HG02981 (cell line): Measurements from ENCODE around the gene SLC31A2.
"Not testable (repeated sequence)": the region's sequence is repeated elsewhere in the genome, so short reads cannot be mapped to it uniquely, and the experiment has no call there.

Source experiments
- ATAC-seq: cut with Tn5 transposase; IDR thresholded peaks from one replicate; pipeline ENCODE4 v1.9.1; 2021; ENCODE audit warnings: mild to moderate bottlenecking, moderate library complexity; ENCODE audit not compliant: unreplicated experiment

The SLC31A2 gene

DNA sequence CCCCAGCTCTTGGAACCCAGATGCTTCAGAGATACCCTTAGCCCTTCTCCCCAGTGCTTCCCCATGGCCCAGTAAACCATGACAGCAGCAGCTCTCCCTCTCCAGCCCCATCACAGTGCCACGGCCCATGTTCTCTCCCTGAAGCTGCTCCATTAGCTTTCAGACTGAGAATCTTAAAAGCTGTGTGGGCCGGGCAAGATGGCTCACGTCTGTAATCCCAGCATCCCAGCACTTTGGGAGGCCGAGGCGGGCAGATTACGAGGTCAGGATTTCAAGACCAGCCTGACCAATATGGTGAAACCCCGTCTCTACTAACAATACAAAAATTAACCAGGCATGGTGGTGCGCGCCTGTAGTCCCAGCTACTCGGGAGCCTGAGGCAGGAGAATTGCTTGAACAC lies 1.2 kb upstream of the SLC31A2 start:
- ATAC-seq: not testable (repeated sequence)

GRCh38 chr9:113151696-113152630 lies 1.2 kb downstream of the SLC31A2 start:
- no peak for ATAC-seq

DNA sequence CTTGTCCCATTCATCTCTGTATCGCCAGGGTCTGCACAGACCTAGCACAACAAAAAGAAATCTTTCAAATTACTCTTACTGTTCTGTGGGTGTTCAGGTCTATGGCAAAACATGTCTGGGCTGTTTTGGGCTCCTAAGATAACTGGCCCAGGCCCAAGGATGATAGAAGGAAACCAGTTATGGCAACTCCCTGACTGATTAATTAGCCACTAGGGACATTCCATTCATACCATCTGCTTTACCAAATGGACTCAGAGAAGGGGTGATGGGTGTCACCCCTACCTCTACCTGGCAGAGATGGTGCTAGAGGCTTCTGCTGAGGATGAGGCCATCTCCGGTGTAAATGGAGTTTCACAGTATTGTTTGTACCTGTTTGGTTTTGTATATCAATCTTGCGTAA lies 1.9 kb downstream of the SLC31A2 start:
- no peak for ATAC-seq

DNA sequence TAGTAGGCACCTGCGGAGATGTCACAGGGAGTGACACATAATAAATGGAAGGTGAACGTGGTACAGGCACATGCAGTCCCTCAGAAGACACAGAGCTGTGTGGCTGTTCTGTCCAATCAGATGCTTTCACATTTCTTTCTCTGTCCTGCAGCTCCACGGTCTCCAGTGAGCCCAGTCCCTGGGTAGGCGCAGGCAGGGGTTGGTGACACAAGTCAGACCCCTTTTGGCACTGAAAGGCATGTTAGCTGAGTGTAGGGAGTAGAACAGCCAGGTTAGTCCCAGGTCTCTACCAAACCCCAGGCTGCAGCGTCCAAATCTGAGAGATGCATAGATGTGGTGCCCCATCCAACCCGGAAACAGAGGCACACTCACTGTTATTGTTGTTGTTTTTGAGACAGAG lies 2.8 kb downstream of the SLC31A2 start:
- ATAC-seq: no peak

- ATAC-seq: no peak
Measured at GRCh38 chr9:113154471-113154870, 3.7 kb downstream of the SLC31A2 start.

GRCh38 chr9:113154946-113155345 lies 4.1 kb downstream of the SLC31A2 start:
- ATAC-seq: no peak

GRCh38 chr9:113155911-113156588 lies 5.2 kb downstream of the SLC31A2 start:
- ATAC-seq: no peak

DNA sequence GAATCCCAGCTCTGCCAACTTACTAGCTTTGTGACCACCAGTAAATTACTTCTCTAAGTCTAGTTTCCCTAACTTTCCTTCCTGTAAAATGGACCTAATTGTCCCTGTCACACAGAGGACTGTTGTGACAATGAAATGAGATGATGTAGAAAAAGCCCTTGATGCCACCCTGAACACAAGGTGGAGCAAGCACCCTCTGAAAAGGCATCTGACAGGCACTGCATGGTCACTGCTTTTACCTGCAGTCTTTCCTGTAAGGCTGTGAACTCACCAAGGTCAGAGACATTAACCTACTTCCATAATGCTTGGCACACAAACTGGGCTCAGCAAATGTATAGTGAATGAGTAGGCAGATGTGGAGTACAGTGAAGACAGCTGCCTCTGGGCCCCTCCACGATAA lies 6.1 kb downstream of the SLC31A2 start:
- ATAC-seq: no peak

GRCh38 chr9:113158446-113158845 lies 7.6 kb downstream of the SLC31A2 start:
- ATAC-seq: no peak

GRCh38 chr9:113160571-113160970 lies 9.8 kb downstream of the SLC31A2 start:
- no peak for ATAC-seq

DNA sequence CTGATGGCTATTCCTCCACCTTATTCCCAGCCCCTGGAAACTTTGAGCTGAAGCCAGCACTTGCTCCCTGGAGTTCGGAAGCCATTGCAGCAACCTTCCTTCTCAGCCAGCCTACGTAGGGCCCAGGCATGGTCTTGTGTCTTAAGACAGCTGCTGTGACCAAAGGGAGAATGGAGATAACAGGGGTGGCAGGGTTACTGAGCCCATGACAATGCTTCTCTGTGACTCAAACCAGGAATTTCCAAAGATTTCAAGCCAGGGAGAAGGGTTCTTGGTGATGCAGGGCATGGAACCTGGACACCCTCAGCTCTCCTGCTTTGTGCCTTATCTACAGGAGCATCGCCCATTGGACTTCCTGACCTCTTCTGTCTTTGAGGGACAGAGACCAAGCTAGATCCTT lies 12.2 kb downstream of the SLC31A2 start:
- ATAC-seq: no peak

DNA sequence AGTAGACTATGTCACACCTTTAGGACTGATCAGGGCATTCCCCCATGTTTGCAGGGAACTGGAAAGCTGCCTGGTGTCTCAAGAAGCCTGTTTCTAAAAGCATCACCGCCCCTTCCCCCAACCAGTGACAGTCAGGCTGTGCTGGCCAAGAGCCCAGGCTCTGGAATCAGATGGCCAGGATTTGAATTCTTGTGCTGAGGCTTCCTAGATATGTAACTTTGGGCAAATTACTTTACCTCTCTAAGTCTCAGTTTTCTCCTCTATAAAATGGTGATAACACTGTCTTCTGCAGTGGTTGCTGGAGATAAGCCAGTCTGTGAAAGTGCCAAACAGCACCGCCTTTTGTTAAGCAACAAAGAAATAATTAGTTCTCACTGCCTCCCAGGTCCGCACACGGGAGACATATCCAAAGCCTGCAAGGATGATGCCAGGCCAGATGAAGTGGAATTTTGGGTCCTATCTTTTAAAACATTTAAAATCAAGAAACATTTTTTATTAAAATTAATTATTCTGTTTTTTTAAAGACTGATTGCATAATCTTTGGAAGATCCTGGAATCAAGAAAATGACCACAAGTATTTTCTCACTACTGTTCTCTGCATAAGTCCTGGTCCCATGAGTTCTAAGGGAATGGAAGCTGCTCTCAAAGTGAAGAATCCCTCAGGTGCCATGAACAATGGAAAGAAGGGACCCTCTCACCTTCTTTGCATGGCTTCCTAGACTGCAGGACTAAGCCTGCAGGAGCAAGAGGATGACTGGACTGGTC lies 13.9 kb downstream of the SLC31A2 start:
- ATAC-seq: no peak

- ATAC-seq: no peak
Measured at GRCh38 chr9:113166039-113166438, 15.2 kb downstream of the SLC31A2 start.

DNA sequence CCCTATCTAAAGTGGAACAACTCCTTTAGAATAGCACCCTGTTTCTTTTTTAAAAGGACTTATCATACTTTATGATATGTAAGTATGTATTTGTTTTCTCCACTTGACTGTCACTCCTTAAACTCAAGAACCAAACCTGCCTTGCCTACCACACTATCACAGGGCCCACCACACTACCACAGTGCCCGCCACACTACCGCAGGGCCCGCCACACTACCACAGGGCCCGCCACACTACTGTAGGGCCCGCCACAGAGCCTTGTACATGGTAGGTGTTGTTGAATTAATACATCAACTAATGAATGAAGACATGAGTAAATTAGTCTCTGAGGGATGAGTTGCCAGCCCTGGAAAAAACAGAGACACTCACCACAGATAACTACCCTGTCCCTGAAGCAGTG lies 18.0 kb downstream of the SLC31A2 start:
- ATAC-seq: no peak

GRCh38 chr9:113173341-113173740 lies 22.5 kb downstream of the SLC31A2 start:
- no peak for ATAC-seq

DNA sequence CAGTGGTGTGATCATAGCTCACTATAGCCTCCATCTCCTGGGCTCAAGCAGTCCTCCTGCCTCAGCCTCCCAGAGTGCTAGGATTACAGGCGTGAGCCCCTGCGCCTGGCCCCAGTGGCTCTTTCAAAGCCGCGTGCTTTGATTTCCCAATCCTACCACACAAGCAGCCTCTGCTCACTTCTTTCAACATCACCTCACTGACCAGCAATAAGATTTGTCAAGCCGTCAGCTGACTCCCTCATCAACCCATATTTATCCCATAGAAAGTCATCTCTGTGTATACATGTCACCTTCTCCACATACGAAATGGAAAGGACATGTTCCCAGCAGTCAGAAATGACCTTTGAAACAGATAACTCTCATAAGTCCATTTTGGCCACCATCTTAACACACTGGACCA lies 26.0 kb downstream of the SLC31A2 start:
- no peak for ATAC-seq

- no peak for ATAC-seq
Measured at GRCh38 chr9:113177251-113177650, 26.4 kb downstream of the SLC31A2 start.

DNA sequence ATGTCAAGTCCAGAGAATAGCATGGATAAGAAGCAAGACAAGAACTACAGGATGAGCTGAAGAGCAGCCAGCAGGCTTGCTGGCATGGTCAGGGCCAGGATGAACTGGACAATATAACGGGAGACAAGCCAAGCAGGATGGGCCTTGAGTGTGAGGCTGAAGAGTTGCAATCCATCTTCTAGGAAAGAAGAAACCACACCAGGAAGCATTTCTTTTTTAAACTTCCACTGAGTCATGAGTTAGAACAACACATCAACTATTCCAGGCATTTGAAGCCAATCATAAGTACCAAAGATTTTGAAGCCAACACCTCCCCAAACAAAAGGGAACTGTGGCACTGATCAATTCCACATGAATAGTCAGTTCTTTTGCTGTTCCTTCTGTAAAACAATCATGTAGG lies 27.3 kb downstream of the SLC31A2 start:
- ATAC-seq: no peak

- ATAC-seq: no peak
Measured at GRCh38 chr9:113179839-113180238, 29.0 kb downstream of the SLC31A2 start.

- no peak for ATAC-seq
Measured at GRCh38 chr9:113181165-113181564, 30.4 kb downstream of the SLC31A2 start.

DNA sequence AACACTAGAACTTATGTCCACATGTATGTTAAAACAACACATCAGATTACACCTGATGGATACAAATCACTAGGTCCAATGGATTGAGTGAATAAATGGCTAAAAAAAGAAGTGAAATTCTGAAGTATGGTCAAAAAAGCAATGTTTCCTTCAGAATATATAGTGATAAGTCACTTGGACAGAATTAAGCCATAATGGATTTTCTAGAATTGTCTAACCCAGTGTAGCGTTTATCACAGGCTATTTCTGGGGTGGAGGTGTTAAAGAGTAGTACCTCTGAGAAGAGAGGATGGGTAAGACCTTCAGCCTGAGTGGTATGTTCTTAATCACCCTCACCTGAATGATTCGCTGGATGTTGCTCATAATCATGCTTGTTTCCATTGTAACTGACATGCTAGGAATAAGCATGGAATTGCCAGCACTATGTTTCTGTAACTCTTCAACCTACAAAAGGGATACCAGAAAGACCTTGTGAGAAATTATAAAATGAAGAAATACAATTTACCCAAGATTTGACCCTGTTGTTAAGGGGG lies 33.2 kb downstream of the SLC31A2 start:
- no peak for ATAC-seq
